H1 (cell line): ENCODE data around the gene DCLK1. TPM values are rescaled to one million over a fixed set of nuclear protein-coding genes. Genes with fewer than 3 reads are reported as not detected.

Experiments used
- CTCF ChIA-PET: fragments of 300-600 bp; sonication (Branson Sonifier 250); formaldehyde crosslinking; loops from one replicate; lab custom pipeline; 2021; ENCODE audit not compliant: partially characterized antibody; lab: Charles Lee
- POLR2A ChIA-PET: fragments of 300-600 bp; sonication (Branson Sonifier 250); formaldehyde crosslinking; loops from one replicate; lab custom pipeline; 2021; ENCODE audit warnings: inconsistent platforms; ENCODE audit not compliant: partially characterized antibody; lab: Charles Lee
- DNase-seq, 2 experiments: peaks; one replicate each; pipeline versions ENCODE4 v3.0.0 to v3.0.0-alpha.2; 2010 to 2022; ENCODE audit warnings: low spot score in 2 of 2, low read depth in 1 of 2, mixed read lengths in 1 of 2
- FAIRE-seq: peaks from 2 replicates; lab custom pipeline; 2011; peaks lifted over from hg19 to GRCh38; lab: Jason Lieb, UNC
- H2AFZ ChIP-seq: 2 replicates; pipeline ENCODE4 v1.8.1; 2012; ENCODE audit warnings: low read length, inconsistent platforms
- H2AK5ac ChIP-seq: 2 replicates; pipeline ENCODE4 v1.6.1; 2013; ENCODE audit warnings: low read depth, low read length
- H2BK120ac ChIP-seq: replicated peaks from 2 replicates; pipeline ENCODE3; 2013; ENCODE audit warnings: low read depth, low read length, inconsistent platforms
- H2BK12ac ChIP-seq: 2 replicates; pipeline ENCODE4 v1.6.1; 2013; ENCODE audit warnings: low read depth, low read length
- H2BK15ac ChIP-seq: 2 replicates; pipeline ENCODE4 v1.6.1; 2013; ENCODE audit warnings: low read length
- H2BK20ac ChIP-seq: 2 replicates; pipeline ENCODE4 v1.6.1; 2013; ENCODE audit warnings: low read length
- H2BK5ac ChIP-seq: 2 replicates; pipeline ENCODE4 v1.6.1; 2013; ENCODE audit warnings: low read depth, low read length
- H3K14ac ChIP-seq: 2 replicates; pipeline ENCODE4 v1.6.1; 2013; ENCODE audit warnings: inconsistent platforms; ENCODE audit not compliant: insufficient read length
- H3K18ac ChIP-seq: 2 replicates; pipeline ENCODE4 v1.6.1; 2013; ENCODE audit warnings: low read length; ENCODE audit errors: extremely low read depth
- H3K23ac ChIP-seq: 2 replicates; pipeline ENCODE4 v1.6.1; 2013; ENCODE audit warnings: inconsistent platforms; ENCODE audit not compliant: insufficient read length
- H3K23me2 ChIP-seq: 2 replicates; pipeline ENCODE4 v1.6.1; 2013; ENCODE audit warnings: low read depth, low read length
- H3K27ac ChIP-seq: 2 replicates; pipeline ENCODE4 v1.6.1; 2011; ENCODE audit warnings: low read depth, low read length, inconsistent platforms
- H3K27me3 ChIP-seq, 4 experiments: replicated peaks in 1 of 4; 1 replicate in 1 of 4; 2 replicates in 3 of 4; pipeline versions ENCODE4 v1.6.1 to v1.8.1; 2011 to 2013; ENCODE audit warnings: low read length in 3 of 4, mild to moderate bottlenecking in 3 of 4, inconsistent platforms in 2 of 4, mixed read lengths in 2 of 4, moderate library complexity in 1 of 4; ENCODE audit not compliant: control insufficient read depth in 3 of 4, insufficient read depth in 3 of 4; ENCODE audit errors: extremely low read depth in 1 of 4
- H3K36me3 ChIP-seq, 4 experiments: 2 replicates each; pipeline versions ENCODE4 v1.6.1 to v1.8.1; 2011 to 2013; ENCODE audit warnings: mild to moderate bottlenecking in 4 of 4, low read length in 3 of 4, moderate library complexity in 2 of 4, control low read depth in 1 of 4, inconsistent platforms in 1 of 4; ENCODE audit not compliant: insufficient read depth in 4 of 4, control insufficient read depth in 2 of 4
- H3K4ac ChIP-seq: replicated peaks from 2 replicates; pipeline ENCODE3; 2013; ENCODE audit warnings: low read length, low read depth, mixed read lengths, inconsistent platforms; ENCODE audit not compliant: insufficient read length
- H3K4me1 ChIP-seq, 4 experiments: replicated peaks in 1 of 4; 1 replicate in 1 of 4; 2 replicates in 3 of 4; pipeline versions ENCODE4 v1.6.1 to v1.8.1; 2011 to 2013; ENCODE audit warnings: low read length in 3 of 4, inconsistent platforms in 2 of 4, mixed read lengths in 1 of 4; ENCODE audit not compliant: insufficient read depth in 4 of 4, control insufficient read depth in 3 of 4
- H3K4me2 ChIP-seq, 2 experiments: 2 replicates each; pipeline versions ENCODE4 v1.6.1 to v1.8.1; 2011 to 2013; ENCODE audit warnings: low read depth in 2 of 2, low read length in 2 of 2, control low read depth in 1 of 2, inconsistent platforms in 1 of 2, mild to moderate bottlenecking in 1 of 2; ENCODE audit not compliant: insufficient read depth in 1 of 2
- H3K4me3 ChIP-seq, 4 experiments: fragments of 200-600, 300-600 bp in 1 of 4; sonication (generic), shearing (Covaris generic), sonication (Bioruptor Twin) in 1 of 4; 2 replicates each; pipeline versions ENCODE4 v1.5.1 to v1.8.1; 2011 to 2016; ENCODE audit warnings: low read length in 4 of 4, low read depth in 3 of 4, control low read depth in 2 of 4, inconsistent platforms in 2 of 4, mild to moderate bottlenecking in 2 of 4, mixed read lengths in 1 of 4, moderate library complexity in 1 of 4; ENCODE audit not compliant: insufficient read depth in 2 of 4; ENCODE audit errors: extremely low read depth in 1 of 4
- H3K56ac ChIP-seq: replicated peaks from 2 replicates; pipeline ENCODE3; 2013; ENCODE audit warnings: low read depth, mild to moderate bottlenecking, mixed read lengths, low read length, inconsistent platforms; ENCODE audit not compliant: insufficient read length
- H3K79me1 ChIP-seq: 2 replicates; pipeline ENCODE4 v1.6.1; 2013; ENCODE audit warnings: low read depth, low read length, control low read depth
- H3K79me2 ChIP-seq, 2 experiments: 2 replicates each; pipeline versions ENCODE4 v1.6.1 to v1.8.1; 2012 to 2013; ENCODE audit warnings: low read length in 2 of 2, mild to moderate bottlenecking in 2 of 2, inconsistent platforms in 1 of 2; ENCODE audit not compliant: insufficient read depth in 2 of 2, control insufficient read depth in 1 of 2
- H3K9ac ChIP-seq, 4 experiments: replicated peaks in 1 of 4; 1 replicate in 1 of 4; 2 replicates in 3 of 4; pipeline versions ENCODE4 v1.6.1 to v1.8.1; 2011 to 2013; ENCODE audit warnings: low read depth in 3 of 4, low read length in 3 of 4, control low read depth in 2 of 4, mild to moderate bottlenecking in 2 of 4, moderate library complexity in 2 of 4, inconsistent platforms in 1 of 4; ENCODE audit errors: extremely low read depth in 1 of 4
- H3K9me3 ChIP-seq, 2 experiments: 2 replicates each; pipeline versions ENCODE4 v1.6.1 to v1.8.1; 2012 to 2013; ENCODE audit warnings: mild to moderate bottlenecking in 2 of 2, moderate library complexity in 2 of 2, control low read depth in 1 of 2, inconsistent platforms in 1 of 2, low read depth in 1 of 2, low read length in 1 of 2, mixed read lengths in 1 of 2; ENCODE audit not compliant: insufficient read depth in 2 of 2
- H4K20me1 ChIP-seq, 2 experiments: replicated peaks in 1 of 2; 2 replicates each; pipeline versions ENCODE3 to v1.8.1; 2011 to 2013; ENCODE audit warnings: inconsistent platforms in 2 of 2, low read length in 2 of 2, mild to moderate bottlenecking in 1 of 2; ENCODE audit not compliant: insufficient read depth in 2 of 2, control insufficient read depth in 1 of 2
- H4K5ac ChIP-seq: 2 replicates; pipeline ENCODE4 v1.6.1; 2013; ENCODE audit warnings: low read length, low read depth, mixed read lengths, inconsistent platforms; ENCODE audit not compliant: insufficient read length
- H4K8ac ChIP-seq: 2 replicates; pipeline ENCODE4 v1.8.0; 2013; ENCODE audit warnings: mild to moderate bottlenecking, moderate library complexity, low read length, inconsistent platforms; ENCODE audit not compliant: insufficient read depth; ENCODE audit errors: extremely low read depth
- H4K91ac ChIP-seq: replicated peaks from 2 replicates; pipeline ENCODE3; 2013; ENCODE audit warnings: low read length, mixed read lengths, inconsistent platforms; ENCODE audit not compliant: insufficient read length
- CBX5 ChIP-seq: fragments of 300-800, 300-1000 bp; sonication (generic); IDR thresholded peaks from 2 replicates; pipeline ENCODE4 v1.7.1; 2016; ENCODE audit warnings: antibody characterized with exemption, low read length, low read depth
- CHD2 ChIP-seq: IDR thresholded peaks from 2 replicates; pipeline ENCODE4 v1.6.1; 2012; ENCODE audit warnings: low read length, improper control_type of control experiment
- KDM1A ChIP-seq: fragments of 200-600, 300-600 bp; sonication (generic); IDR thresholded peaks from 2 replicates; pipeline ENCODE4 v1.7.1; 2016; ENCODE audit warnings: mild to moderate bottlenecking, low read length, borderline replicate concordance
- RXRA ChIP-seq: IDR thresholded peaks from 2 replicates; pipeline ENCODE4 v1.6.1; 2011; ENCODE audit warnings: low read depth, mild to moderate bottlenecking, low read length, moderate library complexity; ENCODE audit not compliant: insufficient read depth
- SIN3A ChIP-seq, 2 experiments: IDR thresholded peaks in 1 of 2; conservative IDR thresholded peaks in 1 of 2; 2 replicates each; pipeline ENCODE4 v1.6.1; 2011 to 2012; ENCODE audit warnings: low read length in 2 of 2, improper control_type of control experiment in 1 of 2, low read depth in 1 of 2, mild to moderate bottlenecking in 1 of 2
- TAF1 ChIP-seq: IDR thresholded peaks from 2 replicates; pipeline ENCODE4 v1.6.1; 2011; ENCODE audit warnings: mild to moderate bottlenecking, low read depth, low read length
- TAF7 ChIP-seq: optimal IDR thresholded peaks from 2 replicates; pipeline ENCODE3; 2011; ENCODE audit warnings: low read depth, mild to moderate bottlenecking, inconsistent platforms, low read length, moderate library complexity, borderline replicate concordance
- USF2 ChIP-seq: IDR thresholded peaks from 2 replicates; pipeline ENCODE4 v1.6.1; 2011; ENCODE audit warnings: low read length, improper control_type of control experiment
- WGBS, 2 experiments: shearing (Covaris generic) in 1 of 2; methylation state at CpG; one replicate each; pipeline versions ENCODE4 v1.1.6 to v1.1.7; 2013 to 2015; ENCODE audit warnings: low lambda C conversion rate in 2 of 2, mixed read lengths in 2 of 2, inconsistent platforms in 1 of 2, low coverage in 1 of 2, missing lambda C conversion rate in 1 of 2; ENCODE audit not compliant: insufficient replicate concordance in 2 of 2, insufficient coverage in 1 of 2, insufficient read length in 1 of 2; ENCODE audit errors: extremely low coverage in 1 of 2, missing lambda C conversion rate in 1 of 2; 5-methylcytosine and 5-hydroxymethylcytosine counted together
- polyA plus RNA-seq, 7 experiments: library from polyadenylated mRNA; depleted of rRNA in 3 of 7; stranded (reverse) in 5 of 7; unstranded in 2 of 7; fragments of >200 nt in 5 of 7; fragments of 200-250 nt in 2 of 7; gene quantifications; 1 replicate in 5 of 7; 2 replicates in 1 of 7; 4 replicates in 1 of 7; pipeline versions ENCODE4 v1.2.1 to v1.2.3, GENCODE V29; 2011 to 2013; ENCODE audit warnings: missing spikeins in 2 of 7, mixed read lengths in 2 of 7
- total RNA-seq: library from RNA; stranded (reverse); fragmentation: NEBNext Ultra II Directional; extraction: Animal tissue kit (Norgen Biotek cat#: 25700); gene quantifications from 2 replicates; pipeline ENCODE4 v1.2.1, GENCODE V29; 2021
- TF ChIP-seq, protein P1 (sequence below): IDR thresholded peaks from 2 replicates; pipeline ENCODE4 v1.6.1; 2012; ENCODE audit warnings: inconsistent platforms
- TF ChIP-seq, protein P2 (sequence below), 3 experiments: IDR thresholded peaks; 1 replicate in 2 of 3; 2 replicates in 1 of 3; pipeline versions ENCODE4 v1.5.1 to v1.6.1; 2011; ENCODE audit warnings: low read length in 3 of 3, mild to moderate bottlenecking in 3 of 3, inconsistent platforms in 2 of 3, low read depth in 1 of 3, moderate library complexity in 1 of 3; ENCODE audit not compliant: insufficient read depth in 1 of 3; ENCODE audit errors: control extremely low read depth in 1 of 3

The DCLK1 gene
- total and polyA plus RNA-seq, 2 of the 8 experiments (the other 6 are each of a cell fraction or from before 2014, with no cell fraction given) = 22.8 to 41.0 TPM

DNA sequence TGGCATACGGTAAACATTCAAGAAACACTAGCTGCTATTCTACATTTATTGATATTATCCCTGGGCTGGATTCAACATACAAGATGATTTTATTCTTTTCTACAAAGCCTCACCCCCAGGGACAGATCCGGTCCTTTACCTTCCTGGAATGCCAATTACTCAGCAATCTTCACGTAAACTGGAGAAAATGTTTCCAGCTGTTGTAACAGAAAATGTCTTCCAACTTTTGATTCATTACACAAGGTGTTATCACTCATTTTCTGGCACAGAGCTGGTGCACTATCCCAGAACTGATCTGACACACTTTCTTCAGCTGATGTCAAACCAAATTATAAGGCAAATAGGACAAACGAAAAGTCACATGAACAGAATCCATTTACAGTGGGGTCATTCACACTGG lies 33.1 kb downstream of the DCLK1 start:
- Histone ChIP-seq H2BK15ac (no peak overlapping the region), H3K9me3 (no peaks in the 10 kb centered on the region), H4K5ac (no peak overlapping the region), H3K23ac (no peak overlapping the region), H3K79me2 (no peaks in the 10 kb centered on the region), H3K23me2 (no peaks in the 10 kb centered on the region), H3K4me2 (no peak overlapping the region), H2BK5ac (no peak overlapping the region), H3K27ac (no peak overlapping the region), H3K36me3 (no peaks in the 10 kb centered on the region), H3K27me3 (no peaks in the 10 kb centered on the region), H4K91ac (no peak overlapping the region), H4K8ac (no peak overlapping the region), H3K4me1 (peaks cover 0 to 5% (median 0%) of the 10 kb centered on the region in 4 experiments; a peak in 1 of 7 replicates), H3K4me3 (no peak overlapping the region), H3K14ac (no peak overlapping the region), H3K56ac (no peak overlapping the region), H3K79me1 (no peaks in the 10 kb centered on the region), H2AFZ (no peak overlapping the region), H2BK120ac (no peak overlapping the region), H2BK12ac (no peak overlapping the region), H4K20me1 (no peaks in the 10 kb centered on the region), H2BK20ac (no peak overlapping the region), H3K9ac (no peak overlapping the region), H2AK5ac (no peak overlapping the region), H3K18ac (no peak overlapping the region; the same call in 1 of the 2 replicates), H3K4ac (no peak overlapping the region)
- FAIRE-seq (no peak), DNase-seq (no peak)
- CTCF ChIA-PET = interaction anchor here (1.0 to 1.3 kb wide), 2 partner anchors 9 to 36 kb away, joined by 3 read pairs; no protein-coding TSS in a partner anchor
- WGBS, 2 experiments = 76% methylated on average over 4 of the region's 4 CpGs; no CpG with 5 or more reads in 1 of the 2 experiments
- POLR2A ChIA-PET = interaction anchor here (0.6 kb wide), 1 partner anchor 276 kb away, joined by 4 read pairs; no protein-coding TSS in a partner anchor
- TF ChIP-seq TAF7 (no peak), USF2 (no peak), SIN3A (conservative IDR thresholded peaks at IDR 0.05 in 1 of 2, IDR thresholded peaks at IDR 0.05 in 1 of 2; ENCODE audit: low read depth in 1 of 2, low read length in 2 of 2) (no peak), CBX5 (no peak), KDM1A (no peak), CHD2 (no peak), RXRA (no peak), TAF1 (no peak)
- TF ChIP-seq, protein P1, sequence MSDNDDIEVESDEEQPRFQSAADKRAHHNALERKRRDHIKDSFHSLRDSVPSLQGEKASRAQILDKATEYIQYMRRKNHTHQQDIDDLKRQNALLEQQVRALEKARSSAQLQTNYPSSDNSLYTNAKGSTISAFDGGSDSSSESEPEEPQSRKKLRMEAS = no peak
- TF ChIP-seq, protein P2, sequence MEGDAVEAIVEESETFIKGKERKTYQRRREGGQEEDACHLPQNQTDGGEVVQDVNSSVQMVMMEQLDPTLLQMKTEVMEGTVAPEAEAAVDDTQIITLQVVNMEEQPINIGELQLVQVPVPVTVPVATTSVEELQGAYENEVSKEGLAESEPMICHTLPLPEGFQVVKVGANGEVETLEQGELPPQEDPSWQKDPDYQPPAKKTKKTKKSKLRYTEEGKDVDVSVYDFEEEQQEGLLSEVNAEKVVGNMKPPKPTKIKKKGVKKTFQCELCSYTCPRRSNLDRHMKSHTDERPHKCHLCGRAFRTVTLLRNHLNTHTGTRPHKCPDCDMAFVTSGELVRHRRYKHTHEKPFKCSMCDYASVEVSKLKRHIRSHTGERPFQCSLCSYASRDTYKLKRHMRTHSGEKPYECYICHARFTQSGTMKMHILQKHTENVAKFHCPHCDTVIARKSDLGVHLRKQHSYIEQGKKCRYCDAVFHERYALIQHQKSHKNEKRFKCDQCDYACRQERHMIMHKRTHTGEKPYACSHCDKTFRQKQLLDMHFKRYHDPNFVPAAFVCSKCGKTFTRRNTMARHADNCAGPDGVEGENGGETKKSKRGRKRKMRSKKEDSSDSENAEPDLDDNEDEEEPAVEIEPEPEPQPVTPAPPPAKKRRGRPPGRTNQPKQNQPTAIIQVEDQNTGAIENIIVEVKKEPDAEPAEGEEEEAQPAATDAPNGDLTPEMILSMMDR (IDR thresholded peaks at IDR 0.05; ENCODE audit: control extremely low read depth in 1 of 3, insufficient read depth in 1 of 3, low read depth in 1 of 3, low read length in 3 of 3) = no peak
